ENCODE results near the gene MRPL55. TPM values are rescaled to one million over a fixed set of nuclear protein-coding genes. Genes with fewer than 3 reads are reported as not detected.

The MRPL55 gene
- total RNA-seq, 1 experiment from 2014 or later, result 63.7 TPM

DNA sequence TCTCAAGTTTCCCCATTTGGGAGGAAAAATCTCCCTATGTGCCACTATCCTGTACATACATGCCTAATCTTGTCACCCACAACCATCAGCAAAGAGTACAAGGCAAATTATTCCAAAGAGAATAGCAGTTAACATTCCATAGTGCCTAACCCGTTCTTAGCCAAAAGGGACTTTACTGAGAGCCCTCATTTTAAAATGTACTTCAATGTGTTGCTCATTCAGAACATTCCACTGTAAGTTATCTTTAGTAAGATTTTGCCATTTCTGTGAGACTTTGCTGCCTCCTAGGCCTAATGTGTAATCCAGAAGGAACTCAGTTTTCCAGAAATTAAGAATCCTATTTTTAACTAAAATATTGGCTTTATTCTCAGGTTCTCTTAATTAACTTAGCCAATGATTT is 11.3 kb upstream of the MRPL55 start:
- peaks cover 6% of the 10 kb centered on the region for H3K36me3 Mint-ChIP-seq (ENCODE audit: insufficient read depth, unreplicated experiment)
- POLR2A ChIA-PET, result no interaction called here
- Histone ChIP-seq H3K27me3 (replicated peaks; ENCODE audit: control insufficient read depth, insufficient read depth, low read length) (no peaks in the 10 kb centered on the region), H3K4me1 (peaks cover 7% of the 10 kb centered on the region; the same call in 1 of the 2 replicates), H3K36me3 (ENCODE audit: control insufficient read depth, insufficient read depth, low read length) (no peaks in the 10 kb centered on the region), H3K4me3 (ENCODE audit: low read depth, low read length) (no peak overlapping the region), H3K9me3 (peaks cover 12% of the 10 kb centered on the region)
- TF ChIP-seq, protein P1, sequence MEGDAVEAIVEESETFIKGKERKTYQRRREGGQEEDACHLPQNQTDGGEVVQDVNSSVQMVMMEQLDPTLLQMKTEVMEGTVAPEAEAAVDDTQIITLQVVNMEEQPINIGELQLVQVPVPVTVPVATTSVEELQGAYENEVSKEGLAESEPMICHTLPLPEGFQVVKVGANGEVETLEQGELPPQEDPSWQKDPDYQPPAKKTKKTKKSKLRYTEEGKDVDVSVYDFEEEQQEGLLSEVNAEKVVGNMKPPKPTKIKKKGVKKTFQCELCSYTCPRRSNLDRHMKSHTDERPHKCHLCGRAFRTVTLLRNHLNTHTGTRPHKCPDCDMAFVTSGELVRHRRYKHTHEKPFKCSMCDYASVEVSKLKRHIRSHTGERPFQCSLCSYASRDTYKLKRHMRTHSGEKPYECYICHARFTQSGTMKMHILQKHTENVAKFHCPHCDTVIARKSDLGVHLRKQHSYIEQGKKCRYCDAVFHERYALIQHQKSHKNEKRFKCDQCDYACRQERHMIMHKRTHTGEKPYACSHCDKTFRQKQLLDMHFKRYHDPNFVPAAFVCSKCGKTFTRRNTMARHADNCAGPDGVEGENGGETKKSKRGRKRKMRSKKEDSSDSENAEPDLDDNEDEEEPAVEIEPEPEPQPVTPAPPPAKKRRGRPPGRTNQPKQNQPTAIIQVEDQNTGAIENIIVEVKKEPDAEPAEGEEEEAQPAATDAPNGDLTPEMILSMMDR (IDR thresholded peaks at IDR 0.05; ENCODE audit: insufficient read depth in 1 of 2, low read depth in 1 of 2, low read length in 1 of 2, severe bottlenecking in 1 of 2, unreplicated experiment in 1 of 2), result no peak
- no TSS peak for BruUV-seq (replicated peaks)
- no peaks in the 10 kb centered on the region for H3K27me3 Mint-ChIP-seq (ENCODE audit: insufficient read depth, unreplicated experiment)
- H3K4me3 Mint-ChIP-seq (ENCODE audit: unreplicated experiment), result no peak overlapping the region
- no peaks in the 10 kb centered on the region for H3K4me1 Mint-ChIP-seq (ENCODE audit: low read depth, unreplicated experiment)
- CTCF ChIA-PET, result no interaction called here
- intact Hi-C loops (cut with micrococcal nuclease; ENCODE audit: unreplicated experiment), result no loop called here
- peaks cover 10% of the 10 kb centered on the region for H3K9me3 Mint-ChIP-seq (ENCODE audit: unreplicated experiment)
- H3K27ac Mint-ChIP-seq (ENCODE audit: unreplicated experiment), result no peak overlapping the region
- no peak for DNase-seq

DNA sequence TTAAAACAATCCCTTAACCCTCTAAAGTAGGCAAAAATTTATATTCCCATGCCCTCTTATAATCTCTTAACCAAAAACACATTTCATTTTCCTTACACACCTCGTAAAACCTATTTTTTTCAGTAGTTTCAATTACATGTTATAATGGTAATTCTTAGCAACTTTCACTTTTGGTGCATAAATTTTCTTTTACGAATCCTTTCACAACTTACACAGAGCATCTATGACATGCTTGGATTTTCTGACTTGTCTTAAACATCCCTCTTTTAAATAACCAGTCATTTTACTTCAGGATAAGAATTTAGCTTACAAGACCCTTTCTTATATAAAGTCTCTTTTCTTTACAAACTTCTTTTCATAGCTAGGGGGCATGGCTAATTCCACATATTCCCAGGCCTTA is 8.9 kb upstream of the MRPL55 start:
- Histone ChIP-seq H3K27me3 (replicated peaks; ENCODE audit: control insufficient read depth, insufficient read depth, low read length) (no peaks in the 10 kb centered on the region), H3K4me1 (no peaks in the 10 kb centered on the region), H3K36me3 (ENCODE audit: control insufficient read depth, insufficient read depth, low read length) (no peaks in the 10 kb centered on the region), H3K4me3 (ENCODE audit: low read depth, low read length) (no peak overlapping the region), H3K9me3 (peaks cover 12% of the 10 kb centered on the region)
- ChIA-PET CTCF (interaction anchor here (1.7 kb wide), 1 partner anchor 13 kb away, joined by 6 read pairs; no protein-coding TSS in a partner anchor), POLR2A (no interaction called here)
- intact Hi-C loops (cut with micrococcal nuclease; ENCODE audit: unreplicated experiment), result no loop called here
- no TSS peak for BruUV-seq (replicated peaks)
- no peaks in the 10 kb centered on the region for H3K27me3 Mint-ChIP-seq (ENCODE audit: insufficient read depth, unreplicated experiment)
- no peak for DNase-seq
- no peak overlapping the region for H3K4me3 Mint-ChIP-seq (ENCODE audit: unreplicated experiment)
- H3K4me1 Mint-ChIP-seq (ENCODE audit: low read depth, unreplicated experiment), result no peaks in the 10 kb centered on the region
- no peak overlapping the region for H3K27ac Mint-ChIP-seq (ENCODE audit: unreplicated experiment)
- TF ChIP-seq, protein P1 (IDR thresholded peaks at IDR 0.05; ENCODE audit: insufficient read depth in 1 of 2, low read depth in 1 of 2, low read length in 1 of 2, severe bottlenecking in 1 of 2, unreplicated experiment in 1 of 2), result no peak
- peaks cover 6% of the 10 kb centered on the region for H3K36me3 Mint-ChIP-seq (ENCODE audit: insufficient read depth, unreplicated experiment)
- peaks cover 10% of the 10 kb centered on the region for H3K9me3 Mint-ChIP-seq (ENCODE audit: unreplicated experiment)

DNA sequence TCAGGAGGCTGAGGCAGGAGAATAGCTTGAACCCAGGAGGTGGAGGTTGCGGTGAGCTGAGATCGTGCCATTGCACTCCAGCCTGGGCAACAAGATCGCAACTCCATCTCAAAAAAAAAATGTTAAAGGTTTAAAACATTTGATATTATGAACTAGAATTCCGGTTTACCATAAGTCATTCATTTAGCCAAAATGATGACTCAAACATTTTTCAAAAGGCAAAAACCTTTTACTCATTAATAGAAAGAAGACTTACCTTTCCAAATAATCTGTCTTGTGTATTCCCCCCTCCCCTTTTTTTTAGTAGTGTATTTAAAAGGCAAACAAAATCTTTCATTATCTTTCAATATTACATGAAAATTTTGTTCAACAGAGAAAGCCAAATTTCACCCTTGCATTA is 8.2 kb upstream of the MRPL55 start:
- no peaks in the 10 kb centered on the region for H3K27me3 ChIP-seq (replicated peaks; ENCODE audit: control insufficient read depth, insufficient read depth, low read length)
- intact Hi-C loops (cut with micrococcal nuclease; ENCODE audit: unreplicated experiment), result no loop called here
- ChIA-PET CTCF (no interaction called here), POLR2A (no interaction called here)
- TF ChIP-seq, protein P1 (IDR thresholded peaks at IDR 0.05; ENCODE audit: insufficient read depth in 1 of 2, low read depth in 1 of 2, low read length in 1 of 2, severe bottlenecking in 1 of 2, unreplicated experiment in 1 of 2), result no peak
- Mint-ChIP-seq H3K27me3 (ENCODE audit: insufficient read depth, unreplicated experiment) (no peaks in the 10 kb centered on the region), H3K4me3 (ENCODE audit: unreplicated experiment) (no peak overlapping the region), H3K27ac (ENCODE audit: unreplicated experiment) (no peak overlapping the region), H3K36me3 (ENCODE audit: insufficient read depth, unreplicated experiment) (peaks cover 6% of the 10 kb centered on the region), H3K4me1 (ENCODE audit: low read depth, unreplicated experiment) (no peaks in the 10 kb centered on the region), H3K9me3 (ENCODE audit: unreplicated experiment) (peaks cover 10% of the 10 kb centered on the region)
- BruUV-seq (replicated peaks), result no TSS peak
- H3K36me3 ChIP-seq (ENCODE audit: control insufficient read depth, insufficient read depth, low read length), result no peaks in the 10 kb centered on the region
- no peaks in the 10 kb centered on the region for H3K4me1 ChIP-seq
- H3K4me3 ChIP-seq (ENCODE audit: low read depth, low read length), result no peak overlapping the region
- peaks cover 12% of the 10 kb centered on the region for H3K9me3 ChIP-seq
- no peak for DNase-seq

All from Caco-2 (cell line).